PC-9 (cell line): ENCODE measurements around the gene SLCO2A1. TPM values are rescaled to one million over a fixed set of nuclear protein-coding genes. Genes with fewer than 3 reads are reported as not detected.

Source experiments
- BruUV-seq: library from RNA; stranded (reverse); fragments of 400-500 nt; replicated peaks from 2 replicates; lab custom pipeline; 2021; lab: Mats Ljungman, UMichigan
- CTCF ChIA-PET: fragments of 300-600 bp; sonication (Branson Sonifier 250); formaldehyde crosslinking; loops from one replicate; lab custom pipeline; 2022; ENCODE audit warnings: antibody characterized with exemption; lab: Charles Lee
- POLR2A ChIA-PET: fragments of 300-600 bp; sonication (Branson Sonifier 250); formaldehyde crosslinking; loops from one replicate; lab custom pipeline; 2022; ENCODE audit warnings: antibody characterized with exemption; ENCODE audit not compliant: unreplicated experiment; lab: Charles Lee
- DNase-seq, 2 experiments: peaks; one replicate each; pipeline versions ENCODE4 v3.0.0 to v3.0.0-alpha.2; 2015 to 2022; ENCODE audit warnings: mixed read lengths in 1 of 2
- H2AFZ ChIP-seq: fragments of 200-600 bp; sonication (generic); 2 replicates; pipeline ENCODE4 v1.8.1; 2017; ENCODE audit warnings: antibody characterized with exemption
- H3F3A ChIP-seq: fragments of 200-600 bp; sonication (generic); 2 replicates; pipeline ENCODE4 v1.8.1; 2017; ENCODE audit warnings: antibody characterized with exemption, mild to moderate bottlenecking, low read depth; ENCODE audit not compliant: insufficient read depth
- H3K27ac ChIP-seq: fragments of 200-600 bp; sonication (generic); 2 replicates; pipeline ENCODE4 v1.6.1; 2016; ENCODE audit warnings: mixed run types
- H3K27me3 ChIP-seq: fragments of 200-600 bp; sonication (generic); 2 replicates; pipeline ENCODE4 v1.6.1; 2016; ENCODE audit warnings: low read depth, mixed run types; ENCODE audit not compliant: insufficient read depth
- H3K36me3 ChIP-seq: fragments of 200-600 bp; sonication (generic); 2 replicates; pipeline ENCODE4 v1.6.1; 2016; ENCODE audit warnings: low read depth, mixed run types
- H3K4me1 ChIP-seq: fragments of 200-600 bp; sonication (generic); replicated peaks from 2 replicates; pipeline ENCODE4 v1.6.1; 2016; ENCODE audit warnings: mixed run types; ENCODE audit not compliant: insufficient read depth
- H3K4me2 ChIP-seq: fragments of 200-600 bp; sonication (generic); 2 replicates; pipeline ENCODE4 v1.6.1; 2017; ENCODE audit warnings: mixed run types
- H3K4me3 ChIP-seq: fragments of 200-600 bp; sonication (generic); 2 replicates; pipeline ENCODE4 v1.6.1; 2016; ENCODE audit warnings: mixed run types
- H3K79me2 ChIP-seq: fragments of 200-600 bp; sonication (generic); 2 replicates; pipeline ENCODE4 v1.6.1; 2017; ENCODE audit warnings: low read depth, mixed run types
- H3K9me2 ChIP-seq: fragments of 200-600 bp; sonication (generic); 2 replicates; pipeline ENCODE4 v1.8.1; 2017; ENCODE audit warnings: mild to moderate bottlenecking; ENCODE audit not compliant: insufficient read depth
- H3K9me3 ChIP-seq: fragments of 200-600 bp; sonication (generic); 2 replicates; pipeline ENCODE4 v1.8.1; 2016; ENCODE audit warnings: low read depth; ENCODE audit not compliant: insufficient read depth
- H4K20me1 ChIP-seq: fragments of 200-600 bp; sonication (generic); 2 replicates; pipeline ENCODE4 v1.8.1; 2017; ENCODE audit not compliant: insufficient read depth
- CTCF ChIP-seq: fragments of 200-600 bp; sonication (generic); conservative IDR thresholded peaks from 2 replicates; pipeline ENCODE4 v1.6.1; 2017; ENCODE audit warnings: mixed run types, antibody characterized with exemption, mild to moderate bottlenecking, moderate library complexity
- EZH2 ChIP-seq: fragments of 200-600 bp; sonication (generic); IDR thresholded peaks from 2 replicates; pipeline ENCODE4 v1.8.0; 2017; ENCODE audit warnings: antibody characterized with exemption, low read depth
- intact Hi-C: fragments of 100-400 bp; cut with micrococcal nuclease; formaldehyde crosslinking; loops from one replicate; pipeline ENCODE4 v1.10.0; 2022; ENCODE audit not compliant: unreplicated experiment
- total RNA-seq: library from RNA; stranded (reverse); gene quantifications from 2 replicates; pipeline ENCODE4 v1.2.3, GENCODE V29; 2021

Gene SLCO2A1
- total RNA-seq, 1 experiment from 2014 or later: 0.44 TPM

DNA sequence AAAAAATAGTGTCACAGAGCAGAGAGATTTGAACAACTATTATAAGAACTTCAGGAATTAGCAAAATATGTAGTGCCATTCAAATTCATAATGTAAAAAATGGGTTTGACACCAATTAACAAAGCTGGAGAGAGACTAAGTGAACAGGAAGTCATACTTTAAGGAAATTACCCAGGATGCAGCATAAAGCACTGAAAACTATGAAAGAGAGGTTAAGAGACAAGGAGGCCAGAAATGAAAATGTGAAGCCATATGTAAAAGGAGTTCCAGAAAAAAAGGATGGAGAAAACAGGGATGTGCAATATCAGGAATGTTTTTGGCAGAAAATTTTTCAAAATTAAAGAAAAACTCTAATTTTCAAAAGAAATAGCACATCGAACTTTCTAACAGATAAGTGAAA is 57.6 kb downstream of the SLCO2A1 start:
- H3K9me3 ChIP-seq: no peaks in the 10 kb centered on the region
- no peaks in the 10 kb centered on the region for H3F3A ChIP-seq
- peaks cover 19% of the 10 kb centered on the region for H3K27me3 ChIP-seq
- intact Hi-C loops: no loop called here
- H3K4me1 ChIP-seq: no peaks in the 10 kb centered on the region
- TF ChIP-seq EZH2: no peak
- no peak for TF ChIP-seq CTCF
- no peak overlapping the region for H3K4me3 ChIP-seq
- no TSS peak for BruUV-seq
- no peak overlapping the region for H2AFZ ChIP-seq
- no peak for DNase-seq
- no peaks in the 10 kb centered on the region for H3K79me2 ChIP-seq
- no peaks in the 10 kb centered on the region for H4K20me1 ChIP-seq
- H3K36me3 ChIP-seq: no peaks in the 10 kb centered on the region
- H3K27ac ChIP-seq: no peak overlapping the region
- no peak overlapping the region for H3K4me2 ChIP-seq
- no peaks in the 10 kb centered on the region for H3K9me2 ChIP-seq
- POLR2A ChIA-PET: no interaction called here
- CTCF ChIA-PET: no interaction called here

DNA sequence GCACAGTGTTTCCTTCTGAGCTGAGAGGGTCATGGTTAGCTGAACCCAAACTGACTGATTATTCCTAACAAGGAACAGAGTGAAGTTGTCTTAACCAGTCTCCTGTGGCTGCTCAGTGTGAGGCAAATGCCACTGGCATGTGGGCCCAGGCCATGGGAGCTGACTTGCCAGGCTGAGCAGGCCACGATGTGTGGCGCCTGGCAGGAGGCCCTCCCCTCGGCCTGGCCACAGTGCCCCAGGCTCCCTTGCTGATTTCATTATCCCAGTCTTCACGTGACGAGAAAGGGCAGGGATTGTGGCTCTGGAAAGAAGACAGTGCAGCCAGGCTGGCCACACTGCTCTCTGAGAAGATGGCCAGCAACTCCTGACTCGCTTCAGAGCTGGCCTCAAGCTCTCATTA is 58.8 kb downstream of the SLCO2A1 start:
- Histone ChIP-seq H2AFZ (no peak overlapping the region), H4K20me1 (no peaks in the 10 kb centered on the region), H3F3A (no peaks in the 10 kb centered on the region), H3K4me2 (no peak overlapping the region), H3K27ac (no peak overlapping the region), H3K9me3 (no peaks in the 10 kb centered on the region), H3K27me3 (peaks cover 21% of the 10 kb centered on the region; the same call in 1 of the 2 replicates), H3K4me3 (no peak overlapping the region), H3K79me2 (no peaks in the 10 kb centered on the region), H3K9me2 (no peaks in the 10 kb centered on the region), H3K36me3 (no peaks in the 10 kb centered on the region), H3K4me1 (no peaks in the 10 kb centered on the region)
- TF ChIP-seq CTCF (no peak), EZH2 (no peak)
- ChIA-PET POLR2A (no interaction called here), CTCF (no interaction called here)
- intact Hi-C loops: no loop called here
- BruUV-seq: no TSS peak
- DNase-seq: no peak

DNA sequence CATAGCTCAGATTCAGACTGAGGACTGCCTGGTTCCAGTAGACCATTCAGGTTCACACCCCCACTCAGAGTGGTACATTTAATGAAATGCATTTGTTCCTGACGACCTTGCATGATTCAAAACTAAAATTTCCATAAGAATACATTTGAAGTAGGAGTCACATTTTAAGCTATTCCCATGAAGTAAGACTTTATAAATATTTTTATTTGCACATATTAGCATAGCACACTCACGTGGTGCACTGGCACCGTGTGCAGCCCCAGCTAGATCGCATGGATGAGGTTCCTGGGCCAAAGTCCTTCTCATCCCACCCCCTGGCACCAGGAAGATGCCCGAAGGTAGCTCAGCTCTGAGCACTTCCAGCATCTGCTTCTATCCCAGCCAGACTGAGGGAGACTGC is 59.4 kb downstream of the SLCO2A1 start:
- Histone ChIP-seq H3K79me2 (no peaks in the 10 kb centered on the region), H3K9me2 (no peaks in the 10 kb centered on the region), H3K4me3 (no peak overlapping the region), H3K36me3 (no peaks in the 10 kb centered on the region), H4K20me1 (no peaks in the 10 kb centered on the region), H3K4me1 (no peaks in the 10 kb centered on the region), H3F3A (no peaks in the 10 kb centered on the region), H3K4me2 (no peak overlapping the region), H2AFZ (no peak overlapping the region), H3K9me3 (no peaks in the 10 kb centered on the region), H3K27ac (no peak overlapping the region), H3K27me3 (peaks cover 21% of the 10 kb centered on the region; the same call in 1 of the 2 replicates)
- TF ChIP-seq EZH2: no peak
- TF ChIP-seq CTCF: no peak
- POLR2A ChIA-PET: interaction anchor here (0.7 kb wide), 1 partner anchor 28 kb away, joined by 5 read pairs; no protein-coding TSS in a partner anchor
- intact Hi-C loops: no loop called here
- DNase-seq: no peak
- no TSS peak for BruUV-seq
- CTCF ChIA-PET: no interaction called here
